ENCODE results near the gene CD52. TPM values are rescaled to one million over a fixed set of nuclear protein-coding genes. Genes with fewer than 3 reads are reported as not detected.

Gene CD52
- total RNA-seq, 1 experiment from 2014 or later, result 2.8 TPM

- ChIA-PET POLR2A (interaction anchor here (1.7 kb wide), 1 partner anchor 11 kb away, joined by 6 read pairs; the partner anchor contains the start of gene SH3BGRL3), CTCF (interaction anchor here (0.6 to 2.3 kb wide), 11 partner anchors 9 to 127 kb away, joined by 3 to 14 read pairs (median 6); partner anchors contain the start of genes CATSPER4, CD52, CEP85 and SH3BGRL3)
- ATAC-seq (peak; percentile 25), DNase-seq (ENCODE audit: low spot score) (no peak)
- H3K27ac Mint-ChIP-seq, result peak overlapping the region; percentile 42; the same call in 1 of the 2 replicates
- H3K4me3 Mint-ChIP-seq, result no peak overlapping the region
- no peak for TF ChIP-seq TP53 (CRISPR knock-in tag; IDR thresholded peaks at IDR 0.05)
- 0 out of 2 replicates have a peak, but pooled peaks have one; percentile 6 for TF ChIP-seq MAX (CRISPR knock-in tag; IDR thresholded peaks at IDR 0.05)
- no peaks in the 10 kb centered on the region; the same call in 1 of the 2 replicates for H3K27me3 Mint-ChIP-seq (ENCODE audit: low read depth)
- H3K4me1 Mint-ChIP-seq, result peaks cover 21% of the 10 kb centered on the region
- no peaks in the 10 kb centered on the region for H3K36me3 Mint-ChIP-seq
- no peaks in the 10 kb centered on the region for H3K9me3 Mint-ChIP-seq
Measured at GRCh38 chr1:26290122-26290881, 27.5 kb upstream of the CD52 start.

- no peaks in the 10 kb centered on the region for H3K9me3 Mint-ChIP-seq
- DNase-seq (ENCODE audit: low spot score) (no peak), ATAC-seq (peak; percentile 30)
- H3K4me3 Mint-ChIP-seq, result no peak overlapping the region
- no peak for TF ChIP-seq CREB1 (CRISPR knock-in tag; IDR thresholded peaks at IDR 0.05)
- TF ChIP-seq FOXJ3 (CRISPR knock-in tag; IDR thresholded peaks at IDR 0.05; ENCODE audit: borderline replicate concordance), result no peak
- TF ChIP-seq TCF7 (CRISPR knock-in tag; IDR thresholded peaks at IDR 0.05; ENCODE audit: low read depth), result no peak
- no peak for TF ChIP-seq ZNF512 (CRISPR knock-in tag; IDR thresholded peaks at IDR 0.05; ENCODE audit: borderline replicate concordance)
- no peak for TF ChIP-seq ZNF416 (CRISPR knock-in tag; IDR thresholded peaks at IDR 0.05)
- H3K36me3 Mint-ChIP-seq, result no peaks in the 10 kb centered on the region
- POLR2A ChIA-PET, result interaction anchor here (1.7 kb wide), 1 partner anchor 12 kb away, joined by 6 read pairs; the partner anchor contains the start of gene SH3BGRL3
- peaks cover 16% of the 10 kb centered on the region for H3K4me1 Mint-ChIP-seq
- no peak overlapping the region; the same call in 1 of the 2 replicates for H3K27ac Mint-ChIP-seq
- H3K27me3 Mint-ChIP-seq (ENCODE audit: low read depth), result no peaks in the 10 kb centered on the region; the same call in 1 of the 2 replicates
- CTCF ChIA-PET, result interaction anchor here (0.6 to 2.3 kb wide), 11 partner anchors 9 to 126 kb away, joined by 3 to 14 read pairs (median 6); partner anchors contain the start of genes CATSPER4, CD52, CEP85 and SH3BGRL3
Measured at GRCh38 chr1:26290882-26291261, 26.9 kb upstream of the CD52 start.

GRCh38 chr1:26291433-26291832 is 26.3 kb upstream of the CD52 start:
- Mint-ChIP-seq H3K4me3 (no peak overlapping the region), H3K27ac (no peak overlapping the region; the same call in 1 of the 2 replicates), H3K36me3 (no peaks in the 10 kb centered on the region), H3K4me1 (peaks cover 16% of the 10 kb centered on the region), H3K9me3 (no peaks in the 10 kb centered on the region), H3K27me3 (ENCODE audit: low read depth) (no peaks in the 10 kb centered on the region; the same call in 1 of the 2 replicates)
- POLR2A ChIA-PET, result interaction anchor here (1.7 kb wide), 1 partner anchor 12 kb away, joined by 6 read pairs; the partner anchor contains the start of gene SH3BGRL3
- ATAC-seq (no peak), DNase-seq (ENCODE audit: low spot score) (no peak)
- CTCF ChIA-PET, result interaction anchor here (1.7 to 2.1 kb wide), 3 partner anchors 12 to 30 kb away, joined by 7 to 14 read pairs (median 7); partner anchors contain the start of genes CD52 and SH3BGRL3
- TF ChIP-seq AFF4 (CRISPR knock-in tag; IDR thresholded peaks at IDR 0.05; ENCODE audit: borderline replicate concordance) (no peak), E2F4 (CRISPR knock-in tag; IDR thresholded peaks at IDR 0.05; ENCODE audit: borderline replicate concordance, low read depth) (no peak), ATF2 (CRISPR knock-in tag; IDR thresholded peaks at IDR 0.05; ENCODE audit: borderline replicate concordance, low read depth) (no peak)

Data from WTC11 (cell line).